DMS79 treated with DMSO at 0.1 percent for 48 hours (cell line): ENCODE measurements around the gene ARMH2.
A peak's percentile ranks its signal among the peaks of the same experiment; 100 is the strongest.
"Not testable (repeated sequence)": the region's sequence is repeated elsewhere in the genome, so short reads cannot be mapped to it uniquely, and the experiment has no call there.

ENCODE experiments used
- DNase-seq: peaks from one replicate; lab custom pipeline; 2025; lab: John Stamatoyannopoulos, UW

Gene ARMH2

GRCh38 chr6:24818346-24818745 lies 19.6 kb upstream of the ARMH2 start:
- DNase-seq = no peak

GRCh38 chr6:24809728-24810127 lies 11.0 kb upstream of the ARMH2 start:
- no peak for DNase-seq

DNA sequence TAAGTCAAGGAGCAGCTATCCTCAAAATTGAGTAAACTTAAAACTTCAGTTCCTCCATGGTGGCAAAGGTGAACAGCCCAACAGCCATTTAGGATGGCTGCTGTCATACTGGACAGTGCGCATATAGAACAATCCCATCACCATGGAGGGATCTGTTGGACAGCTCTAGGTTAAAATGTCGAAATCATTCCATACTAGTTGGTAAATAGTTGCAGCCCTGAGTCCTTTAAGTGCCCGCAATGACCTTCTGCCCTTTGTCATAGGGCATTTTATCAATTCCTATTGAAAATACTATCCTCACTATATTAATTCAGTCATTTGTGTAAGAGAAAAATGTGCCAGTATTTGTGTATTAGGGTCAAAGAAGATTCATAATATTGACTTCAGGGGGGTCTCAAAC lies 8.9 kb upstream of the ARMH2 start:
- no peak for DNase-seq

DNA sequence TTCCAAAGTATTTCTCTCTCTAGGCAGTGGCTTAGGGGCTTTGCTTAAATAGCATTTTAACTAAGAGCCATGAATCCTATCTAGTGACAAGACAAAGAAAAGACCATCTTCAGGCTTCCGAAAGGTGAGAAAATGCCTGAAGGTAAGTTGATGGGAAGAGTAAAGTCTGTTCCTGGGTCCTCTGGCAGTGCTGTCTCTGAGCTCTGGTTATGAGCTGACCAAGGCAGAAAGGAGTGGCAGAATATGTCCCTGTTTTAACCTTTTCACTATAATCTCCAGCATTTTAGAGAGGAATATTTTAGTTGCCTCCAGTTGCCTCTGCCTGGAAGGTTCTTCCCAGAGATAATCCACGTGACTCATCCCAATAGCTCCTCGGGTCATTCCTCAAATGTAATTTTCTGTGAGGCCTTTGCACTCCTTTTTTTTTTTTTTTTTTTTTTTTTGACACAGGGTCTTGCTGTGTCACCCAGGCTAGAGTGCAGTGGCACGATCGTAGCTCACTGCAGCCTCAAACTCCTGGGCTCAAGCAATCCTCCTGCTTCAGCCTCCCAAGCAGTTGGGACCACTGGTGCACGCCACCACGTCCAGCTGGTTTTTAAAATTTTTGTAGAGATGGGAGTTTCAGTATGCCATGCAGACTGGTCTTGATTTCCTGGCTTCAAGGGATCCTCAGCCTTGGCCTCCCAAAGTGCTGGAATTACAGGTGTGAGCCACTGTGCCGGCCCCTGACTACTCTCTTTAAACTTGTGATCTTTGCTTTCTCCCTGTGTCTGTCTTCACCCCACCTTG lies 3.7 kb upstream of the ARMH2 start:
- DNase-seq = no peak

- DNase-seq = peak; percentile 55
Observed at GRCh38 chr6:24799541-24799915, 811 bp upstream of the ARMH2 start.

GRCh38 chr6:24797596-24798216 lies 1.0 kb downstream of the ARMH2 start:
- peak; percentile 68 for DNase-seq

GRCh38 chr6:24796616-24797290 lies 2.0 kb downstream of the ARMH2 start:
- no peak for DNase-seq

GRCh38 chr6:24795106-24795505 lies 3.6 kb downstream of the ARMH2 start:
- DNase-seq = no peak

GRCh38 chr6:24788031-24788665 lies 10.6 kb downstream of the ARMH2 start:
- DNase-seq = no peak

- DNase-seq = no peak
Observed at GRCh38 chr6:24780206-24780605, 18.5 kb downstream of the ARMH2 start.

- no peak for DNase-seq
Observed at GRCh38 chr6:24779416-24780016, 19.2 kb downstream of the ARMH2 start.

DNA sequence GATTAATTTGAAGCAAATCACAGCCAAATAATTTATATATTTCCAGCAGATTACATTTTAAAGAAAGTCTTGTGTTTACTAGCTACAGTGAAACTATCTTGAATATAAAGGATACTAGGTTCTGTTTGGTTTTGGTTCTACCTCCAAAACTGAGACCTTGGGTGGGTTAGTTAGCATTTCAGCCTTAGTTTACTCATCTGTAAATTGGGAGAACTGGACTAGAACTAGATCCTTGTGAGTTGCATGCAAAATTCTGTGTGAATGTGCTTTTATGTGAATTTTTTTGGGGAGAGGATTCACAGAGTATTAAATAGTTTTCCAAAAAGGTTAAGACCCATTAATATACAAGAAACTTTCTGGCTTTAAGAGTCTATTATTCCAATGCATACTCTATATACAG lies 19.8 kb downstream of the ARMH2 start:
- no peak for DNase-seq

DNA sequence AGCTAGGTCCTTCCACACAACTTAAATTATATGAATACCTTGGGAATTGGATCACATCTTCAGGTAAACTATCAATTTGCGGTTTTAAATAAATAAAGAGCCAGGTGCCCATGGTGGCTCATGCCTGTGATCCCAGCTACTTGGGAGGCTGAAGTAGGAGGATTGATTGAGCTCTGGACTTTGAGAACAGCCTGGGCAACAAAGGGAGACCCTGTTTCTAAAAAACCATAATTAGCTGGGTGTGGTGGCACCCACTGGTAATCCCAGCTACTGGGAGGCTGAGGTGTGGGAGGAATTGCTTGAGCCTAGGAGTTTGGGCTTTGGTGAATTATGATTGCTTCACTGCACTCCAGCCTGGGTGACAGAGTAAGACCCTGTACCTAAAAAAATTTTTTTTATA lies 20.6 kb downstream of the ARMH2 start:
- DNase-seq = no peak

- DNase-seq = no peak
Observed at GRCh38 chr6:24777227-24777626, 21.5 kb downstream of the ARMH2 start.

DNA sequence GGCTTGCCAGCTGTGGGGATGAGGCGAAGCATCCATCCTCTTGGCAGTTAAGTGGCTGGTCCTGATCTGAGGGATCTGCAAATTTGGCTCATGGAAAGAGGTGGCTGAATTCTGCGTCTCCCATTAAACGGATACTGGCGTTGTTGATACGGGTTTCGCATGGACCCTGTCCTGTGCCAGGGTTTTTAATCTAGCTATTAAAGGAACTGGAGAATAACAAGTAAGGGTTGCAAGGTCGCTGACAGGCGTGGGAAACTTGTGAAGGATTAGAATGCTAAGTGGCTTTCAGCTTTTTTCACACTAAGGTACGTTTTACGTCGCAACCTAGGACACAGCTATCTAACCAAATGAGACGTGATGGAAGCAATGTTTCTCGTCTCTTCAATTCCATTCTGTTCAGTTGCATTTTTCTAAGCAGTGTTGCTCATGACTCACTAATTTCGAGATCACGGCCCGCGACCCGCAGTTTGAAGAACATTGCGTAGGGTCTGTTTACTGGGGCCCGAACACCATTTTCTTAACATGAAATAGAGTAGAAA lies 23.1 kb downstream of the ARMH2 start:
- no peak for DNase-seq

DNA sequence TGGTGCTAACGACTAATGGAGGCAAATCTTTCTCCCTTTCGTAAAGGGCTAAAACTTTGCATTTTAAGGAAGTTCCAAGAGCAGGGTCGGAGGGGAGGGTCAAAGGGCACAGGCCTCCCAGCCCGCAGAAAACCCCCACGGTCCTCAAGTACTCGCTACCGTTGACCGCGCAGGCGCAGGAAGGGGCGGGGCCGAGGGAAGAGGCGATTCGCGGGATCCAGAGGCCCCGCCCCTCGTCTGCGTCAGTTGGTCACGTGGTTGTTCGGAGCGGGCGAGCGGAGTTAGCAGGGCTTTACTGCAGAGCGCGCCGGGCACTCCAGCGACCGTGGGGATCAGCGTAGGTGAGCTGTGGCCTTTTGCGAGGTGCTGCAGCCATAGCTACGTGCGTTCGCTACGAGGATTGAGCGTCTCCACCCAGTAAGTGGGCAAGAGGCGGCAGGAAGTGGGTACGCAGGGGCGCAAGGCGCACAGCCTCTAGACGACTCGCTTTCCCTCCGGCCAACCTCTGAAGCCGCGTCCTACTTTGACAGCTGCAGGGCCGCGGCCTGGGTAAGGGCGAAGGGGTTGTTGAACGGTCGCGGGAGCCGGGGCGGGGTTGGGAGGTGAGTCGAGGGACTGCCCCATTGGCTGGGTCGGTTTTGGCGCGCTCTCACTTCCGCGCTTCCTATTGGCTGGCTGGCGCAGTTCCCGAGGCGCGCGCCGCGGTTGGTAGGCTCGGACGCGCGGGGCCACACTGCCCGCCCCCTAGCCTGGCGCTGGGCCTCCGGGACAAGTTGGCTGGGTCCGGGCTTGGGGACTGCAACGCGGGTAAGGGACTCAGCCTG lies 23.8 kb downstream of the ARMH2 start, which contains the start of gene GMNN:
GMNN (plus strand) TSS at position 242 of the 824 bp plus-strand sequence. CDS start 2,310 bp downstream, outside the sequence.
- DNase-seq = peak; percentile 97

GRCh38 chr6:24768361-24768760 lies 30.4 kb downstream of the ARMH2 start:
- DNase-seq = no peak

DNA sequence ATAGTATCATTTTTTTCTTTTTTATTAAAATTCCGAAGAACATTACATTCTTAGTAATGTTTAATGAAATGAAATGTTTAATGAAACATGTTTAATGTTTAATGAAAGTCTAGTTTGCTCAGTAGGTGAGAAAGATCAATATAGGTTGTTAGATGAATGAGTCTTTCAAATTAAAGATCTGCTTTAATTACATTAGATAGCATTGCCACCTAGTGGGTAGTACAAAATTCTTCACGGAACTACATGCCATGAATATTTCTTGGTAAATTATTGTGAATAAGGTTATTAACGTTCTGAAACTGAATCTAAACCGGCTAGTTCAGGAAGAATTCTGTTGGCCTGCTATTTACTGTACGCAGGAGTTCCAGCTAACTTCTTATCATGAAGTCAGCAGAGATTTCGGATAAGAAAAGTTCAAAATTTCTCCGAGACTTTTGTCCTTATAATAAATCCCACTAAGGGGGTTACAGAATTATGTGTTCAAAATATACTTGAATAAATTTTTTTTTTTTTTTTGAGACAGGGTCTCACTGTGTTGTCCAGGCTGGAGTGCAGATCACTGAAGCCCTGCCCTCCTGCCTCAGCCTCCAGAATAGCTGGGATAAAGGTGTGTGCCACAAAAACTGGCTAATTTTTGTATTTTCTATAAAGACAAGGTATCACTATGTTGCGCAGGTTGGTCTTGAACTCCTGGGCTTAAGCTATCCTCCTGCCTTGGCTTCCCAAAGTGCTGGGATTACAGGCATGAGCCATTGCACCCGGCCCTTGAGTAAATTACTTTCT lies 31.8 kb downstream of the ARMH2 start:
- DNase-seq = peak; percentile 25

GRCh38 chr6:24765968-24766367 lies 32.7 kb downstream of the ARMH2 start:
- not testable (repeated sequence) for DNase-seq
